Measurements from ENCODE around the gene ANO4.

Gene ANO4

GRCh38 chr12:100875771-100876170 is 81.2 kb downstream of the ANO4 start:
- no peak for ATAC-seq
- TF ChIP-seq GLIS3 (CRISPR knock-in tag; IDR thresholded peaks at IDR 0.05) (no peak), ZC3H10 (CRISPR knock-in tag; IDR thresholded peaks at IDR 0.05) (no peak)

GRCh38 chr12:100877776-100878175 is 83.2 kb downstream of the ANO4 start:
- ATAC-seq: no peak
- no peak for TF ChIP-seq ZFP30 (CRISPR knock-in tag; IDR thresholded peaks at IDR 0.05)
- no peak for TF ChIP-seq ZNF70 (CRISPR knock-in tag; IDR thresholded peaks at IDR 0.05)
- no peak for TF ChIP-seq PPARA (CRISPR knock-in tag; IDR thresholded peaks at IDR 0.05; ENCODE audit: borderline replicate concordance)
- no peak for TF ChIP-seq GLIS3 (CRISPR knock-in tag; IDR thresholded peaks at IDR 0.05)
- no peak for TF ChIP-seq CREB5 (CRISPR knock-in tag; IDR thresholded peaks at IDR 0.05; ENCODE audit: low read depth)
- TF ChIP-seq, protein P1, sequence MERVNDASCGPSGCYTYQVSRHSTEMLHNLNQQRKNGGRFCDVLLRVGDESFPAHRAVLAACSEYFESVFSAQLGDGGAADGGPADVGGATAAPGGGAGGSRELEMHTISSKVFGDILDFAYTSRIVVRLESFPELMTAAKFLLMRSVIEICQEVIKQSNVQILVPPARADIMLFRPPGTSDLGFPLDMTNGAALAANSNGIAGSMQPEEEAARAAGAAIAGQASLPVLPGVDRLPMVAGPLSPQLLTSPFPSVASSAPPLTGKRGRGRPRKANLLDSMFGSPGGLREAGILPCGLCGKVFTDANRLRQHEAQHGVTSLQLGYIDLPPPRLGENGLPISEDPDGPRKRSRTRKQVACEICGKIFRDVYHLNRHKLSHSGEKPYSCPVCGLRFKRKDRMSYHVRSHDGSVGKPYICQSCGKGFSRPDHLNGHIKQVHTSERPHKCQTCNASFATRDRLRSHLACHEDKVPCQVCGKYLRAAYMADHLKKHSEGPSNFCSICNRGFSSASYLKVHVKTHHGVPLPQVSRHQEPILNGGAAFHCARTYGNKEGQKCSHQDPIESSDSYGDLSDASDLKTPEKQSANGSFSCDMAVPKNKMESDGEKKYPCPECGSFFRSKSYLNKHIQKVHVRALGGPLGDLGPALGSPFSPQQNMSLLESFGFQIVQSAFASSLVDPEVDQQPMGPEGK (CRISPR knock-in tag; IDR thresholded peaks at IDR 0.05; ENCODE audit: borderline replicate concordance): no peak
- TF ChIP-seq ZFP3 (CRISPR knock-in tag; IDR thresholded peaks at IDR 0.05): no peak
- TF ChIP-seq, protein P2, sequence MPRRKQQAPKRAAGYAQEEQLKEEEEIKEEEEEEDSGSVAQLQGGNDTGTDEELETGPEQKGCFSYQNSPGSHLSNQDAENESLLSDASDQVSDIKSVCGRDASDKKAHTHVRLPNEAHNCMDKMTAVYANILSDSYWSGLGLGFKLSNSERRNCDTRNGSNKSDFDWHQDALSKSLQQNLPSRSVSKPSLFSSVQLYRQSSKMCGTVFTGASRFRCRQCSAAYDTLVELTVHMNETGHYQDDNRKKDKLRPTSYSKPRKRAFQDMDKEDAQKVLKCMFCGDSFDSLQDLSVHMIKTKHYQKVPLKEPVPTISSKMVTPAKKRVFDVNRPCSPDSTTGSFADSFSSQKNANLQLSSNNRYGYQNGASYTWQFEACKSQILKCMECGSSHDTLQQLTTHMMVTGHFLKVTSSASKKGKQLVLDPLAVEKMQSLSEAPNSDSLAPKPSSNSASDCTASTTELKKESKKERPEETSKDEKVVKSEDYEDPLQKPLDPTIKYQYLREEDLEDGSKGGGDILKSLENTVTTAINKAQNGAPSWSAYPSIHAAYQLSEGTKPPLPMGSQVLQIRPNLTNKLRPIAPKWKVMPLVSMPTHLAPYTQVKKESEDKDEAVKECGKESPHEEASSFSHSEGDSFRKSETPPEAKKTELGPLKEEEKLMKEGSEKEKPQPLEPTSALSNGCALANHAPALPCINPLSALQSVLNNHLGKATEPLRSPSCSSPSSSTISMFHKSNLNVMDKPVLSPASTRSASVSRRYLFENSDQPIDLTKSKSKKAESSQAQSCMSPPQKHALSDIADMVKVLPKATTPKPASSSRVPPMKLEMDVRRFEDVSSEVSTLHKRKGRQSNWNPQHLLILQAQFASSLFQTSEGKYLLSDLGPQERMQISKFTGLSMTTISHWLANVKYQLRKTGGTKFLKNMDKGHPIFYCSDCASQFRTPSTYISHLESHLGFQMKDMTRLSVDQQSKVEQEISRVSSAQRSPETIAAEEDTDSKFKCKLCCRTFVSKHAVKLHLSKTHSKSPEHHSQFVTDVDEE (CRISPR knock-in tag; IDR thresholded peaks at IDR 0.05): no peak
- TF ChIP-seq BACH2 (CRISPR knock-in tag; IDR thresholded peaks at IDR 0.05; ENCODE audit: borderline replicate concordance): no peak
- no peak for TF ChIP-seq ZC3H10 (CRISPR knock-in tag; IDR thresholded peaks at IDR 0.05)
- TF ChIP-seq ZNF565 (CRISPR knock-in tag; conservative IDR thresholded peaks at IDR 0.05; ENCODE audit: low read depth): no peak
- TF ChIP-seq ARNTL (CRISPR knock-in tag; IDR thresholded peaks at IDR 0.05; ENCODE audit: borderline replicate concordance, low read depth): no peak
- no peak for TF ChIP-seq CSDC2 (CRISPR knock-in tag; IDR thresholded peaks at IDR 0.05)
- TF ChIP-seq TOX (CRISPR knock-in tag; IDR thresholded peaks at IDR 0.05; ENCODE audit: borderline replicate concordance): no peak
- TF ChIP-seq ISL1 (CRISPR knock-in tag; IDR thresholded peaks at IDR 0.05): no peak
- no peak for TF ChIP-seq TCF4 (CRISPR knock-in tag; IDR thresholded peaks at IDR 0.05; ENCODE audit: borderline replicate concordance)

GRCh38 chr12:100895192-100895591 is 100.6 kb downstream of the ANO4 start:
- TF ChIP-seq ZC3H10 (CRISPR knock-in tag; IDR thresholded peaks at IDR 0.05) (no peak), ZFP3 (CRISPR knock-in tag; IDR thresholded peaks at IDR 0.05) (no peak), POU6F1 (CRISPR knock-in tag; IDR thresholded peaks at IDR 0.05; ENCODE audit: borderline replicate concordance, low read depth) (no peak), ZNF565 (CRISPR knock-in tag; conservative IDR thresholded peaks at IDR 0.05; ENCODE audit: low read depth) (no peak), ISL1 (CRISPR knock-in tag; IDR thresholded peaks at IDR 0.05) (no peak)
- TF ChIP-seq, protein P2 (CRISPR knock-in tag; IDR thresholded peaks at IDR 0.05): no peak
- ATAC-seq: no peak

DNA sequence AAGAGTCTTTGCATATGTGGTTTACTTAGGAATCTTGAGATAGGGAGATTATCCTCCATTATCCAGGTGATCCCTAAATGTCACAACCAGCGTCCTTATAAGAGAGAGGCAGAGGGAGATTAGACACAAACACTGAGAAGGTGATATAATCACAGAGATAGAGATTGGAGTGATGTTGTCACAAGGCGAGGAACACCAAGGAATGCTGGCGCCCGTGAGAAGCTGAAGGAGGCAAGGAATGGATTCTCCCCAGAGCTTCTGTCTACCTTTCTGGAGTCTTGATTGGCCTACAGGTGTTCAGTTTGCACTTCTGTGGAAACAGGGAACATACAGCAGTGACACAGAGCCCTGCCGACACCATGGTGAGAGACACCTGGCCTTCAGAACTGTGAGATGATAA is 101.6 kb downstream of the ANO4 start:
- ATAC-seq: no peak
- TF ChIP-seq BACH2 (CRISPR knock-in tag; IDR thresholded peaks at IDR 0.05; ENCODE audit: borderline replicate concordance) (no peak), ZNF8 (CRISPR knock-in tag; IDR thresholded peaks at IDR 0.05) (no peak), TOX (CRISPR knock-in tag; IDR thresholded peaks at IDR 0.05; ENCODE audit: borderline replicate concordance) (no peak), CSRNP3 (CRISPR knock-in tag; IDR thresholded peaks at IDR 0.05) (no peak), ZFP3 (CRISPR knock-in tag; IDR thresholded peaks at IDR 0.05) (no peak)
- TF ChIP-seq, protein P2 (CRISPR knock-in tag; IDR thresholded peaks at IDR 0.05): no peak
